Measurements from ENCODE around the gene NQO2.
"Not testable (repeated sequence)": the region's sequence is repeated elsewhere in the genome, so short reads cannot be mapped to it uniquely, and the experiment has no call there.

- TF ChIP-seq CTCF (conservative IDR thresholded peaks at IDR 0.05 in 1 of 2, IDR thresholded peaks at IDR 0.05 in 1 of 2; ENCODE audit: low read depth in 1 of 2, low read length in 2 of 2); EZH2 (IDR thresholded peaks at IDR 0.05; ENCODE audit: low read length, missing control alignments): not testable (repeated sequence)
Measured at GRCh38 chr6:2973180-2973579, 26.5 kb upstream of the NQO2 start.

Measured in fibroblast of lung (primary cell).